ENCODE measurements around the gene DNAH11. TPM values are rescaled to one million over a fixed set of nuclear protein-coding genes. Genes with fewer than 3 reads are reported as not detected.

The DNAH11 gene
- total RNA-seq, 6 experiments from 2014 or later: 0.17 to 5.5 (median 1.2) TPM

DNA sequence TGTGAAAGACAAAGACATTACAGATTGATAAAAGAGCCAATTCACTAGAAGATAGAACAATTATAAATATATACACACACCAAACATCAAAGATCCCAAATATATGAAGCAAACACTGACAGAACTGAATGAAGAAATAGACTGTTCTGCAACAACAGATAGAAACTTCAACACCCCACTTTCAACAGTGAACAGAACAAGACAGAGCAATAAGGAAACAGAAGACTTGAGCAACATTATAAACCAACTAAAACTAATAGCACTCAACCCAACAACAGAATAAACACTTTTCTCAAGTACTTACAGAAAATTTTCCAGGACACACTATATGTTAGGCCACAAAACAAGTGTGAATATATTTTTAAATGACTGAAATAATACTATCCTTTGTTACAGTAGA lies 392.0 kb downstream of the DNAH11 start:
- no peaks in the 10 kb centered on the region for H3K36me3 ChIP-seq
- TF ChIP-seq, protein P1, sequence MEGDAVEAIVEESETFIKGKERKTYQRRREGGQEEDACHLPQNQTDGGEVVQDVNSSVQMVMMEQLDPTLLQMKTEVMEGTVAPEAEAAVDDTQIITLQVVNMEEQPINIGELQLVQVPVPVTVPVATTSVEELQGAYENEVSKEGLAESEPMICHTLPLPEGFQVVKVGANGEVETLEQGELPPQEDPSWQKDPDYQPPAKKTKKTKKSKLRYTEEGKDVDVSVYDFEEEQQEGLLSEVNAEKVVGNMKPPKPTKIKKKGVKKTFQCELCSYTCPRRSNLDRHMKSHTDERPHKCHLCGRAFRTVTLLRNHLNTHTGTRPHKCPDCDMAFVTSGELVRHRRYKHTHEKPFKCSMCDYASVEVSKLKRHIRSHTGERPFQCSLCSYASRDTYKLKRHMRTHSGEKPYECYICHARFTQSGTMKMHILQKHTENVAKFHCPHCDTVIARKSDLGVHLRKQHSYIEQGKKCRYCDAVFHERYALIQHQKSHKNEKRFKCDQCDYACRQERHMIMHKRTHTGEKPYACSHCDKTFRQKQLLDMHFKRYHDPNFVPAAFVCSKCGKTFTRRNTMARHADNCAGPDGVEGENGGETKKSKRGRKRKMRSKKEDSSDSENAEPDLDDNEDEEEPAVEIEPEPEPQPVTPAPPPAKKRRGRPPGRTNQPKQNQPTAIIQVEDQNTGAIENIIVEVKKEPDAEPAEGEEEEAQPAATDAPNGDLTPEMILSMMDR (IDR thresholded peaks at IDR 0.05): no peak
- TF ChIP-seq POLR2A (IDR thresholded peaks at IDR 0.05): no peak
- DNase-seq: no peak
- no peak for ATAC-seq
- intact Hi-C loops (cut with DNase I): no loop called here
- no peaks in the 10 kb centered on the region for H3K27me3 ChIP-seq
- H3K9me3 ChIP-seq: no peaks in the 10 kb centered on the region
- no peak overlapping the region for H3K27ac ChIP-seq
- no peaks in the 10 kb centered on the region for H3K4me1 ChIP-seq
- H3K4me3 ChIP-seq: no peak overlapping the region

DNA sequence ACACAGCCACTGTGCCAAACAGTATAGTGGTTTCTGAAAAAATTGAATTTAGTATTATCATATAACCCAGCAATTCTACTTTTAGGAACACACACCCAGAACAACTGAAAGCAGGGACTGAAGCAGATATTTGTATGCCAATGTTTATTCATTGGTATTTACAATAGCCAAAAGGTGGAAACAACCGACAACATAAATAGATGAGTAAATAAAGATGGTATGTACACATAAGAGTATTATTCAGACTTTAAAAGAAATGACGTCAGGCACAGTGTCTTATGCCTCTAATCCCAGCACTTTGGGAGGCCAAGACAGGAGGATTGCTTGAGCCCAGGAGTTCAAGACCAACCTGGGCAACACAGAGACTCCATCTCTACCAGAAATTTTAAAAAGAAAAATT lies 395.6 kb downstream of the DNAH11 start:
- no peaks in the 10 kb centered on the region for H3K4me1 ChIP-seq
- no peaks in the 10 kb centered on the region for H3K27me3 ChIP-seq
- no peak for ATAC-seq
- no peak overlapping the region for H3K4me3 ChIP-seq
- intact Hi-C loops (cut with DNase I): no loop called here
- H3K36me3 ChIP-seq: no peaks in the 10 kb centered on the region
- TF ChIP-seq, protein P1 (IDR thresholded peaks at IDR 0.05): no peak
- no peak for TF ChIP-seq POLR2A (IDR thresholded peaks at IDR 0.05)
- no peak for DNase-seq
- H3K9me3 ChIP-seq: no peaks in the 10 kb centered on the region
- H3K27ac ChIP-seq: no peak overlapping the region
- WGBS (ENCODE audit: insufficient coverage, low coverage, low lambda C conversion rate, missing lambda C conversion rate): 76% methylated on average over 2 of the region's 2 CpGs

DNA sequence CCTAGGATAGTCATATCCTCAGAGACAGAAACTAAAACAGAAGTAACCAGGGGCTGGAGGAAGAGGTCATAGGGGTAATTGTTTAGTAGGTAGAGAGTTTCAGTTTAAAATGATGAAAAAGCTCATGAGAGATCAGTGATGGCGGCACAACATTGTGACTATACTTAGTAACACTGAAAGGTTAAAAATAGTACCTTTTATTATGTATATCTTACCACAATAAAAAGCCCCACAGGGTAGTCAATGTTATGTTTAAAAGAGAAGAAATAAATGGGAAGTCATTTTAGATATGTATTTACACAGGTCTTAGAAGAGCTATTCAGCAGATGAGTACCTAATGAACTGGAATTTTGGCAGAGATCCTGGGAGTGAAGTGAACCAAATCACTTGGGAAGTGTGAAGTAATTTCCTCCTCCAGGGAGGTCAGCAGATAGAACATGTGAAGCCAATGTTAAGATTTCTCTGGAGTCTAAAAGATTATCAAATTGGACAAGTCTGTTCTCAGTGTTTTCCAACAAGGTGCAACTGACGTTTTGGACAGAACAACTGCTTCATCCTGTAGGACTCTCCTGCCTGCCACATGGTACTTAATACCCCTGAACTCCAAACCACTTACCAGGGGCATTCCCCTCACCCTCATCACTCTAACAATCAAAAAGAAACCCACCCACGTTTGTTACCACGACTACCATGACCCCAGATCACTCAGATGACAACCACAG lies 396.5 kb downstream of the DNAH11 start:
- ATAC-seq (no peak), DNase-seq (no peak)
- H3K4me3 ChIP-seq: no peak overlapping the region
- no peaks in the 10 kb centered on the region for H3K36me3 ChIP-seq
- H3K27ac ChIP-seq: no peak overlapping the region
- no peaks in the 10 kb centered on the region for H3K9me3 ChIP-seq
- intact Hi-C loops (cut with DNase I): no loop called here
- TF ChIP-seq, protein P1 (IDR thresholded peaks at IDR 0.05): no peak
- no peak for TF ChIP-seq POLR2A (IDR thresholded peaks at IDR 0.05)
- no peaks in the 10 kb centered on the region for H3K27me3 ChIP-seq
- peaks cover 0 to 1% (median 0%) of the 10 kb centered on the region in 4 donors for H3K4me1 ChIP-seq
- WGBS (ENCODE audit: insufficient coverage, low coverage, low lambda C conversion rate, missing lambda C conversion rate): 60% methylated on average over 4 of the region's 4 CpGs

DNA sequence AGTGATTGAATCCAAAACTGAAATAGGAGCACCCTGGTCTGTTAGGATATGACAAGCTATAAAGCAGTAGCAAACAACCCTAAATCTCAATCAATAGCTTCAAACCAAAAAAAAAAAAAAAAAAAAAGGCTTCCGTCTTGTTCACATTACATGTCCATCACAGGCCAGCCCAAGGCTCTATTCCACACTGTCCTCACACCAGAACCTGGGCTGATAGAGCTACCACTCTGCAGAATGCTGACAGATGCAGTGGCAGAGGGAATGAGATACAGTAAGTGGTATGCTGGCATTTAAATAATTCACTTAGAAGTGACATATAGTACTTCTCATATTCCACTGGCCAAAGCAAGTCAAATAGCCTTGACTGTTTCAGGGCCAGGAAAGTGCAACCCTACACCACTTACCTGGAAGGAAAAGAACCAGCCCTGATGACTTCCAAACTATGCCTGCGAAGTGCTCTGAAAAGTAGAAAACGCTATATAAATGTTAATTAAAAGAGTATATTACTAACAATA lies 397.1 kb downstream of the DNAH11 start:
- TF ChIP-seq, protein P1 (IDR thresholded peaks at IDR 0.05): no peak
- no peak for TF ChIP-seq POLR2A (IDR thresholded peaks at IDR 0.05)
- no peak for ATAC-seq
- no peak for DNase-seq
- Histone ChIP-seq H3K27ac (no peak overlapping the region), H3K4me1 (peaks cover 0 to 4% (median 0%) of the 10 kb centered on the region in 4 donors), H3K9me3 (no peaks in the 10 kb centered on the region), H3K4me3 (no peak overlapping the region), H3K27me3 (no peaks in the 10 kb centered on the region), H3K36me3 (no peaks in the 10 kb centered on the region)
- intact Hi-C loops (cut with DNase I): no loop called here
- WGBS (ENCODE audit: insufficient coverage, low coverage, low lambda C conversion rate, missing lambda C conversion rate): 94% methylated on average over 3 of the region's 3 CpGs
